ENCODE measurements around the gene LCE1C. TPM values are rescaled to one million over a fixed set of nuclear protein-coding genes. Genes with fewer than 3 reads are reported as not detected.

Gene LCE1C
- total RNA-seq, 1 donor from 2014 or later = not detected

DNA sequence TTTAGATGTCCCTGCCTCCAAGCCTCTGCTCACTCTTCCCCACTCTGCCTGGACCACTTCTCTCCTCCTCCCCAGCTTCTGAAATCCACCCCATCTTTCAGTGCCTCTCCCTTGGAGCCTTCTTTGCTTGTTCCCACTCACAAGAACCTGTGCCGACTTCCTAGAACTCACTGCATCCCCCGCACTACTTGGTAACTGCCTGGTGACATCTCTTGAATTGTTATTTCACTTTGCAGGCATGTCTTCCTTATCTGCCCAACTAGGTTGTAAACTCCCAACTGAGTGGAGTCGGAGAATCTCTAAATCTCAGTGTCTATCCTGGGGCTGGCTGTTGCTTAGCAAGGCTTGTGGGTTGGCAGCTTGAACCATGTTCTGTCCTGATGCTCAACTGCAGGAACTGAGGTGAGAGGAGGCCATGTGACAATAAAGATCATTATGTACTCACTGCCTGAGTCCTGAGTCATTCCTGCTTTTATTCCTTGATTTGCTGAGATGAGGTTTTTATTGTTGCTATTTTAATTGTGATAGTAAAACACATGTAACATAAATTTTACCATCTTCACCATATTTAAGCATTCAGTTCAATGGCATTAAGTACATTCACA, 44.7 kb downstream of the LCE1C start:
- intact Hi-C loops (cut with DNase I) = no loop called here
- no peak overlapping the region for H3K27ac ChIP-seq
- no peak for DNase-seq (ENCODE audit: extremely low spot score in 2 of 2)
- H3K4me1 ChIP-seq = no peaks in the 10 kb centered on the region
- TF ChIP-seq POLR2AphosphoS5 (IDR thresholded peaks at IDR 0.05; ENCODE audit: insufficient read depth in 1 of 2, low read depth in 1 of 2) = peak in 1 of 2 donors; percentile 34
- TF ChIP-seq, protein P1, sequence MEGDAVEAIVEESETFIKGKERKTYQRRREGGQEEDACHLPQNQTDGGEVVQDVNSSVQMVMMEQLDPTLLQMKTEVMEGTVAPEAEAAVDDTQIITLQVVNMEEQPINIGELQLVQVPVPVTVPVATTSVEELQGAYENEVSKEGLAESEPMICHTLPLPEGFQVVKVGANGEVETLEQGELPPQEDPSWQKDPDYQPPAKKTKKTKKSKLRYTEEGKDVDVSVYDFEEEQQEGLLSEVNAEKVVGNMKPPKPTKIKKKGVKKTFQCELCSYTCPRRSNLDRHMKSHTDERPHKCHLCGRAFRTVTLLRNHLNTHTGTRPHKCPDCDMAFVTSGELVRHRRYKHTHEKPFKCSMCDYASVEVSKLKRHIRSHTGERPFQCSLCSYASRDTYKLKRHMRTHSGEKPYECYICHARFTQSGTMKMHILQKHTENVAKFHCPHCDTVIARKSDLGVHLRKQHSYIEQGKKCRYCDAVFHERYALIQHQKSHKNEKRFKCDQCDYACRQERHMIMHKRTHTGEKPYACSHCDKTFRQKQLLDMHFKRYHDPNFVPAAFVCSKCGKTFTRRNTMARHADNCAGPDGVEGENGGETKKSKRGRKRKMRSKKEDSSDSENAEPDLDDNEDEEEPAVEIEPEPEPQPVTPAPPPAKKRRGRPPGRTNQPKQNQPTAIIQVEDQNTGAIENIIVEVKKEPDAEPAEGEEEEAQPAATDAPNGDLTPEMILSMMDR (IDR thresholded peaks at IDR 0.05) = no peak
- no peak for TF ChIP-seq POLR2A (IDR thresholded peaks at IDR 0.05)
- H3K9me3 ChIP-seq = no peaks in the 10 kb centered on the region
- no peaks in the 10 kb centered on the region for H3K27me3 ChIP-seq
- H3K4me3 ChIP-seq = no peak overlapping the region
- H3K36me3 ChIP-seq = no peaks in the 10 kb centered on the region

DNA sequence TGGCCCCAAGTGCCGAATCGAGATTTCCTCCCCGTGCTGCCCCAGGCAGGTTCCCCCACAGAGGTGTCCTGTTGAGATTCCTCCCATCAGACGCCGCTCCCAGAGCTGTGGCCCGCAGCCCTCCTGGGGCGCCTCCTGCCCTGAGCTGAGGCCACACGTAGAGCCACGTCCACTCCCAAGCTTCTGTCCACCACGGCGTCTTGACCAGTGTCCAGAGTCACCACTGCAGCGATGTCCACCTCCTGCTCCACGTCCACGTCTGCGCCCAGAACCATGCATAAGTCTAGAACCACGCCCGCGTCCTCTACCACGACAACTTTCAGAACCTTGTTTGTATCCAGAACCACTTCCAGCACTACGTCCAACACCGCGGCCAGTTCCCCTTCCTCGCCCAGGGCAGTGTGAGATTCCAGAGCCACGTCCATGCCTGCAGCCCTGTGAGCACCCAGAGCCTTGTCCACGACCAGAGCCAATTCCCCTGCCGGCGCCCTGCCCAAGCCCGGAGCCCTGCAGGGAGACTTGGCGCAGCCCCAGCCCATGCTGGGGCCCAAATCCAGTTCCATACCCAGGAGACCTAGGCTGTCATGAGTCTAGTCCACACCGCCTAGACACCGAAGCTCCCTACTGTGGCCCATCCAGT, 45.8 kb downstream of the LCE1C start:
- H3K4me1 ChIP-seq = no peaks in the 10 kb centered on the region
- no peak for TF ChIP-seq POLR2AphosphoS5 (IDR thresholded peaks at IDR 0.05; ENCODE audit: insufficient read depth in 1 of 2, low read depth in 1 of 2)
- intact Hi-C loops (cut with DNase I) = no loop called here

DNA sequence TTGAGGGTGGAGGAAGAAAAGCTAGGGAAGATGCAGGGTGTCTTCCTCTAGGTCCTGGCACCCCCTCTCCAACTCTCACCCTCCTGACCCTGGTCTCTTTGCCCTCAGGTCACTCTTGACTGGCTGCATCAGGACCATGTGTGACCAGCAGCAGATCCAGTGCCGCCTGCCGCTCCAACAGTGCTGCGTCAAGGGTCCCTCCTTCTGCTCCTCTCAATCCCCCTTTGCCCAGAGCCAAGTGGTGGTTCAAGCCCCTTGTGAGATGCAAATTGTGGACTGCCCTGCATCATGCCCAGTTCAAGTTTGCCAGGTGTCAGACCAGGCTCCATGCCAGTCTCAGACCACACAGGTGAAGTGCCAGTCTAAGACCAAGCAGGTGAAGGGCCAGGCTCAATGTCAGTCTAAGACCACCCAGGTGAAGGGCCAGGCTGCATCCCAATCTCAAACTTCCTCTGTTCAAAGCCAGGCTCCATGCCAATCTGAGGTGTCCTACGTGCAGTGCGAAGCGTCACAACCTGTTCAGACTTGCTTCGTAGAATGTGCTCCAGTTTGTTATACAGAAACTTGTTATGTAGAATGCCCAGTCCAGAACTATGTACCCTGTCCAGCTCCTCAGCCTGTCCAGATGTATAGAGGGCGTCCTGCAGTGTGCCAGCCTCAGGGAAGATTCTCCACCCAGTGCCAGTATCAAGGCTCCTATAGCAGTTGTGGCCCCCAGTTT, 46.8 kb downstream of the LCE1C start:
- intact Hi-C loops (cut with DNase I) = no loop called here
- no peak for DNase-seq (ENCODE audit: extremely low spot score in 2 of 2)
- Histone ChIP-seq H3K27me3 (no peaks in the 10 kb centered on the region), H3K27ac (no peak overlapping the region), H3K4me1 (no peaks in the 10 kb centered on the region), H3K36me3 (no peaks in the 10 kb centered on the region), H3K9me3 (no peaks in the 10 kb centered on the region), H3K4me3 (no peak overlapping the region)
- TF ChIP-seq POLR2AphosphoS5 (IDR thresholded peaks at IDR 0.05; ENCODE audit: insufficient read depth in 1 of 2, low read depth in 1 of 2) = no peak
- TF ChIP-seq POLR2A (IDR thresholded peaks at IDR 0.05) = no peak
- TF ChIP-seq, protein P1 (IDR thresholded peaks at IDR 0.05) = no peak

More for the DNA sequence above, 45.8 kb downstream of the LCE1C start:
- Histone ChIP-seq H3K4me3 (no peak overlapping the region), H3K27me3 (no peaks in the 10 kb centered on the region), H3K36me3 (no peaks in the 10 kb centered on the region), H3K9me3 (no peaks in the 10 kb centered on the region), H3K27ac (no peak overlapping the region)
- DNase-seq (ENCODE audit: extremely low spot score in 2 of 2) = no peak

DNA sequence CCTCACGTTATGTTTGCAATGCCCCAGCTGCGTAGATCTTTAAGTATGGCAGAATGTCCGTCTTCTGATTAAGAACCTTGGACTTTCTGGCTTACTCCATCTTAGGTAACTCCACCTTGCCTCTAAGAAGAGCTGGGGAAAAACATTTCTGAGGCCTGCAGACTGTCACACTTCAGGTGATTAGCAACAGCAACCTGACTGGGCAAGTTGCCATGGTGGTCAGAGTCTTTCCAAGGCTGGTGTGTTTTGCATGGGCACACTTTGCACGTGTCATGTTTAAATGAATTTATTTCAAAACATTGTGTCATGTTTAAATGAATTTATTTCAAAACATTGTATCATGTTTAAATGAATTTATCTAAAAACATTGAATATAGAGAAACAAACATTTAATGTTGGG, 47.8 kb downstream of the LCE1C start:
- H3K4me1 ChIP-seq = no peaks in the 10 kb centered on the region
- no peak for DNase-seq (ENCODE audit: extremely low spot score in 2 of 2)
- intact Hi-C loops (cut with DNase I) = no loop called here

DNA sequence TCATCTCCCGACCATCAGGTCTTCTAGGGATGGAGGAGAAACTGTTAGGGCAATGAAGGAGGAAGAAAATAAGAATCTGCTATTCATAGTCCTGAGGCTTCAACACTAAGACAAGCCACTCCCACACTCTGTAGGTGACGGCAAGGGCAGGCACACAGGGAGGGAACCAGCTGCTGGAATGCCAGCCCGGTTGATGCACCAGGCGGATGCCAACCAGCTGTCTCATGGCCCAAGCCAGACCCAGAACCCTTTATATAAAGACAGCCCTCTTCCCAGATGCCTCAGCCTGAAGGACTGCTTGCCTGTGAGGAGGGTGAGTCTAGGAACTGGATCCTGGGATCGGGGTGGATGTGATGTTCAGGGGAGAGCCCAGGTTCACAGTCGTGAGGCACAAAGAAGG, 48.7 kb downstream of the LCE1C start, which contains the start of gene KPRP:
Gene KPRP (plus strand): TSS at position 279 of the 400 bp plus-strand sequence. CDS start 1,564 bp downstream, outside the sequence.
- intact Hi-C loops (cut with DNase I) = no loop called here
- Histone ChIP-seq H3K36me3 (no peaks in the 10 kb centered on the region), H3K27me3 (no peaks in the 10 kb centered on the region), H3K4me1 (no peaks in the 10 kb centered on the region), H3K4me3 (no peak within 1 kb of the TSS), H3K27ac (no peak within 1 kb of the TSS), H3K9me3 (no peaks in the 10 kb centered on the region)
- TF ChIP-seq, protein P1 (IDR thresholded peaks at IDR 0.05) = no peak
- TF ChIP-seq POLR2A (IDR thresholded peaks at IDR 0.05) (no peak), POLR2AphosphoS5 (IDR thresholded peaks at IDR 0.05; ENCODE audit: insufficient read depth in 1 of 2, low read depth in 1 of 2) (no peak)
- no peak for DNase-seq (ENCODE audit: extremely low spot score in 2 of 2)

More for the DNA sequence above, 47.8 kb downstream of the LCE1C start:
- Histone ChIP-seq H3K27me3 (no peaks in the 10 kb centered on the region), H3K4me3 (no peak overlapping the region), H3K36me3 (no peaks in the 10 kb centered on the region), H3K9me3 (no peaks in the 10 kb centered on the region), H3K27ac (no peak overlapping the region)
- TF ChIP-seq POLR2A (IDR thresholded peaks at IDR 0.05) (no peak), POLR2AphosphoS5 (IDR thresholded peaks at IDR 0.05; ENCODE audit: insufficient read depth in 1 of 2, low read depth in 1 of 2) (no peak)
- TF ChIP-seq, protein P1 (IDR thresholded peaks at IDR 0.05) = no peak

All from vagina (tissue), 2 donors.